HG02588 (cell line): ENCODE results near the gene SPRR1A.
A peak's percentile ranks its signal among the peaks of the same experiment; 100 is the strongest.

Source experiments
- ATAC-seq: cut with Tn5 transposase; IDR thresholded peaks from one replicate; pipeline ENCODE4 v1.9.1; 2021; ENCODE audit warnings: mild to moderate bottlenecking, moderate library complexity; ENCODE audit not compliant: unreplicated experiment

The SPRR1A gene, protein sequence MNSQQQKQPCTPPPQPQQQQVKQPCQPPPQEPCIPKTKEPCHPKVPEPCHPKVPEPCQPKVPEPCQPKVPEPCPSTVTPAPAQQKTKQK

DNA sequence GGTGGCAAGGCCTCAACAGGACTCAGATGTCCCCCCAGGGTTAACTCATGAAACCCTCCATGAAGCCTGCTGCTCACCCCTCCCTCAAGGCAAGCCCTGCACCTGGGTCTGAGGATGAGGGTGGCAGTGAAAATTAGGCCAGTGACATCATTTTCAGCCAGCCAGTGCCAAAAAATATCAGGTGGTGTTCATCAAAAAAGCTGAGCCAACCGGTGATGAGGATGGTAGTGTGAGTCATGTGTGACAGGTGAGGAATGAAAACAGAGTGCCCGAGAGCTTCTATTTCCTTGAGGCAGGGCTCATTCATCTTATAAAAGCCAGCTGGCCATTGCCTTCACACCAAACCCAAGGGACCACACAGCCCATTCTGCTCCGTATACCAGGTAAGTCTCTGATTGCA is at the start of gene SPRR1A:
SPRR1A (plus strand) TSS at position 339 of the 400 bp plus-strand sequence. CDS start 1,150 bp downstream, outside the sequence.
- no peak for ATAC-seq

DNA sequence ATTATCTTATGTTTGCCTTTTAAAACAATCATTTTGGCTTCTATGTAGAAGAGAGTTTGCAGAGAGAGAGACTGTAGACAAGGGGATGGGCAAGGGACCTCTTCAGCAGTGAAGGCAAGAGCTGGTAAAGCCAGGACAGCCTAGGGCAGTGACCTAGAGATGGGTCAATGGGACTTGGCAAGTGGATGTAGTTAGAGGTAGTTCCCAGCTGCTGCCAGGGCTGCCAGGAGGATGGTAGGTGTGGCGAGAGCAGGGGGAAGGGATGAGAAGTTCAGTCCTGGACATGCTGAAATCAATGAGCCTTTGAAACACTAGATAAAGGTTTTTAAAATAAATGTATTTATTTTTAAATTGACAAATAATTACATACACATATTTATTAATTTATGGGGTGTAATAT is 43.3 kb upstream of the SPRR1A start:
- ATAC-seq = no peak

DNA sequence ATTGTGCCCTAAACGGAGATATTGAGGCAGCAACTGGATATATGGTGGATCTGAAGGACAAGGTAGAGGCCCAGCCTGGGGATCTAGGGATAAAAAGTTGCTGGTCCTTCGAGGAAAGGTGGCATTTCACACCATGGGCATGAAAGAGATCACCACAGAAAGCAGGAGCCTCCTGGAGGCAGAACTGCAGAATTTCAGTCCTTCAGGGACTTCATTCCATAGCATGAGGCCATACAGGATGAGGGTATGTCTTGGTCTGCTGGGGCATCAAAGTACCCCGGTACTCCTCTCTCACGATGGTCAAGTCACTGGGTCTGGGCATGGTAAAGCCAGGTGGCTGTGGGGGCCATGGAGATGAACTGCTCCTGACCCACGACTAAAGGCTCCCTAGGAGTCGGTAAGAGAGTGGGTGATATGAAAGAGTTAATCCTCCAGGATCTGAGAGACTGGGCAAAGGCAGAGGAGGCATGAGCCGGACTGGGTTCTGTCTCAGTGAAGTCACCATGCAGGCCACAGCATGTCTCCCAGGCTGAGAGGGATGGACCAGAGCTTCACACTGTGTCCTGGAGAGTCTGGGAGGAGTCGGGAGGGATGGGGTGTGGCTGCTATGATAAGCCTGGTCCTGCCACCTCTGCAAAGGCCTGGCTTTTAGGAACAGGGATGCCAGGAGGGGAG is 42.7 kb upstream of the SPRR1A start:
- ATAC-seq = no peak

DNA sequence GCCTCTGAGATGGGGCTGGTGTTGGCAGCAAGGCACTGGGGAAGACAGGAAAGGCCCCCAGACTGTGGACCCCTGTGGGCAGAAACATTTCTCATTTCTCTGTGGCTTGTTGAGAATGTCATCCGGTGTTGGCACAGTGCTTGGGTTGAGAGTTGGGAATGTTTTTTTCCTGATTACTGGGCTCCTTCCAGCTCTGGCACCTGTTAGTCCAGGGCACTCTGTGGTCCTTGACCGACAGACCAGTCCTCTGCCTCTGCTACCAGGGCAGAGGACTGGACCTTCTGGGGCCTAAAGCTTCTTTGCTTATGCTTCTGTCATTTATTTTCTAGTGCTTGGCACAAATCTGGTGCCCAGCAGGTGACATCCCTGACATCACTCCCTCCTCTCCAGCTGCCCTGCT is 41.7 kb upstream of the SPRR1A start:
- ATAC-seq = no peak

DNA sequence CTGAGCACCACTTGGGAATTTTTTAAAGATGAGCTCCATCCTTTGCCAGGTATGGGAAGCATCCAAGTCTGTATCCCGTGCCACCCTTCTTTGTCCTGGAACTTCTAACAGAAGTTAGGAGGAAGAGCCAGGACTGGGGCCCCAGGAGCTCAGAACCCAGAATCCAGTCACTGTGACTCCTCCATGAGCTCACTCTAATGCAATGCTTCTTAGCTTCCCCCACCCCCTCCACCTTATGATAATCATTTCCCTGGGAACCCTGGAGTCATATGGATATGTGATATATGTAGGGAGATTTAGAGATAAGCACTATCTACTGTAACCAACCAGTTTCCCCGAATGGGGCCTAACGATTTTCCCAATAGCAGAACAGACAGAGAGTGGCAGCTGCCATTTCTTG is 37.6 kb upstream of the SPRR1A start:
- no peak for ATAC-seq

DNA sequence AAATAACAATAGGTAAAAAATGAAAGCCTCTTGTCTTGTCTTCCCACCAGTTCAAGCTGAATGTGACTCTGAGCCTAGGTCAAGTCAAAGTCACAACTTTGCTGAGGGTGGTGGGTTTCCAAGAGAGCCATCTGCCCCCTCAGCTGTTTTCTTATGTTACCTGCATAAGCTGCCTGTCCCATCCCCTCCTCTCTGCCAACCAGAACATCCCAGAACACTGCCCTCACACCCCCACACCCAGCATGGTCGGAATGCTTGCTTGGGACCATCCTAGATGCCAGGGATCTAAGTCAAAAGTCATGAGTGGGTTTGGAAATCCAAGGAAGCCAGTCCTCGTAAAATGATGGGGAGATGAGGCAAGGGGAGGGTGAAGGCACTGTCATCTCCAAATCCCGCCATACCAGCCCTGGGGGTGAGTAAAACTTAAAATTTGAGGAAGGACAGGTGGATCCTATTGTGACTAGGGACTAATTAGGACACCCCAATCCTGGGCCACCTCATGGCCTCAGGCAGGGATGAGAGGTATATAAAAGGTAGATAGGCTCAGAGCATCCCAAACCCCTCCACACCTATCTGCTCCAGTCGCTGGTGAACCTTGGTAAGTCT is 37.1 kb upstream of the SPRR1A start, which contains the start of gene SPRR5:
SPRR5 (plus strand) TSS at position 556 of the 606 bp plus-strand sequence. CDS start 1,349 bp downstream, outside the sequence.
- ATAC-seq = no peak

DNA sequence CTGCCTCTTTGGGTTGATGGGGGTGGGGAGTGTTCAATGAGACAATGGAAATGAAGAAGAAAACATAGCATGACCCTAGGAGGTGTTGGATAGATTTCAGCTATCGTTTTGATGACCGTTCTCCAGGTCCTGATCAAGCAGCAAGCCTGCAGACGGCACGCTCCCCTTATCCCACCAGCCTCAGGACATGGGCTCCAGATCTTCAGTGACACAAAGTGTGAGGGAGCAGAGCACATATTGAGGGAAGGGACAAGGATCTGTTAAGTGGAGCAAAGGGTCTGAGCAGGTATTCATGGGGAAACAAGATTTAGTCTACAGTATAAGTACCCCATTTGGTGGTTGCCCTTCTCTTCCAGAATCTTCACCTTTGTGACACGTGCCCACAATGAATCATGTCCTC is 32.2 kb upstream of the SPRR1A start:
- ATAC-seq = no peak

DNA sequence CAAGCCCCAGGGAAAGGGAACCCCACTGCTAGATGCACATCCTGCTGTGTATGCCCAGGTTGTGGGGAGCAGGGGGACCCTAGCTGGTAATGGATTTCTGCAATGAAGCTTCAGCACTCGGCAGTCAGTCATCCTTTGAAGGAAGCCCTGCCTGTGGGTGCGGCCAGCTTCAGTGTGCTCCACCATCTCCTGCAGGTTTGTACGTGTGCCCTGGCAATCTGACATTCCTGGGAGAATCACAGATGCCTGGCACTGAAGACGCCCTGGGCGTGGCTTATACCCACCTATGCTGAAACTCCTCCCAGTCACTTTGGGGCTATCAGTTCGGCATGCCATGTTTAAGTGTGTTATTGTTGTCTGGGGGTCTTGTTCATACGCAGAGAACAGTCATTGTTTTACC is 30.1 kb upstream of the SPRR1A start:
- no peak for ATAC-seq

DNA sequence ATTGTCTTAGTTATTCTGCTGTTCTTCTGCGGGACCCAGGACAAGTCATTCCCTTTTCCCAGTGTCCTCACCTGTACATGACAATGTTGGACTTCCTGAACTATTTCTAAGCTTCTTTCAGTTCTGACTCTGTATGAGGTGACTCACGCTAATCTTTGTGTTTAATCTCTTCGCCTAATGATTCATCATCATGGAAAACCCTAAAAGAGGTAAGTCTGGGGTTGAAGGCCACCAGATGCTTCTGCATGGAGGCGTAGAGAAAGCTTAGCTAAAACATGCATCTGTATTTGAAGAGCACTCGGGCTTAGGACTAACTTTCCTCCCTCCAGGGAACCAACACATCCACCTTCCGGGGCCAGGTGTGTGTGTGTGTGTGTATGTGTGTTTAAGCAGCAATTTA is 29.4 kb upstream of the SPRR1A start:
- ATAC-seq = no peak

DNA sequence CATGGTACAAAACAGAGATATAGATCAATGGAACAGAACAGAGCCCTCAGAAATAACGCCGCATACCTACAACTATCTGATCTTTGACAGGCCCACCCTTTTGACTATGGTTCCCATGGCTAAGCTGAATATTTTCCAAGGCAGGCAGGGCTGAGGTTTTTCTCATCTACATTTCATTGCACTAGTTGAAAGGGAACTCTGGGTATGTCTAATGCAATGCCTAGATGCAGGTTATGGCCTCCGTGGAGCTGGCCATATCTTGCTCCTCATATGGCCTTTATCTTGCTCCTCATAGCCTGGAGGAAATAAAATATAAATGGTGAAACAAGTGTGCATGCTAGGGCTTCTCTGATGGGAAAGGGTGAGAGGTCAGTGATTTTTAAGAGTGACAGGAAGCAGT is 26.3 kb upstream of the SPRR1A start:
- no peak for ATAC-seq

DNA sequence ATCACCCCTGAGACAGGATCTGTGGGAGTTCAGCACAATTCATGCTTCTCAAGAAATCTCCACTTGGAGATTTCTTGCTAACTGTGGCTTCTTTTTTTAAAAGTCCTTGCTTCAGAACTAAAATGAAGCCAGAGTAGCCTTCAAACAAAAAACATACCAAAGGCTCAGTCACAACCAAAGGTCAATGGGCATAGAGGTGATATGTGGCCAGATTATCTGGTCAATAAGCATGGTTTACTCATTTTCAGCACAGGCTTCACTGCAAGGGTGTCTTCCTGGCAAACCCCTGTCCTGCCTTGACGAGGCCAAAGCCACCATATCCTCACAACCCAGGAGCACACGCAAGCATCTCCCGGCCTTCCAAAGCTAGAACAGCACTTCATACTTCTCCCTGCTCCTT is 24.6 kb upstream of the SPRR1A start:
- no peak for ATAC-seq

DNA sequence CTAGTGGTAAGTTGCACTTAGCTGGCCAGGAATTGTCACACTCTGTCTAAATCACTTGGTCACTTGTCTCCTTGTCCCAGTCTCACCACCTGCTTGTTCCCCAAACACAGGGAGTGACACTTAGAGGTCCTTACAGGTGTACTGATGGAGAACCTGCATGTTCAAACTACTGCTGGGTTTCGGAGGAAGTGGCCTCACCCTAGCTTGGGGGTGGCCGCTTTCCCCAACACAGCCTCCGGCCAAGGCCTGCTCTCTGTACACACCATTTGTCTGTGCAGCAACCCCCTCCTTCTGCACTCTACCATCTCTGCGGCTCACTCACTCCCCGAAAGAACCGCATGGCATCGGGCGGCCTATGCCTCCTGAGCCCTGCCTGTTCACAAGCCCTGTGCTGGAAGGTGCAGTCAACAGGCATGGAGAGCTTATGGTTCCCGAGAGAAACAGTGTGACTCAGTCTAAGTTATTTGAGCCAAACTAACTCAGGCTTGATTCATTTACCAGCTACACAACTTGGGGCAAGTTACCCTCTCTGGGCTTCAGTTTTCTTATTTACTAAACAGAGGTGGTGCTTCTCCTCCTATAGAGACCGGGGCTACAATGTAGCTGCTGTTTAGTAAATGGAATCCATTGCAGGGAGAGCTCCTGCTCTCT is 24.0 kb upstream of the SPRR1A start:
- ATAC-seq = no peak

DNA sequence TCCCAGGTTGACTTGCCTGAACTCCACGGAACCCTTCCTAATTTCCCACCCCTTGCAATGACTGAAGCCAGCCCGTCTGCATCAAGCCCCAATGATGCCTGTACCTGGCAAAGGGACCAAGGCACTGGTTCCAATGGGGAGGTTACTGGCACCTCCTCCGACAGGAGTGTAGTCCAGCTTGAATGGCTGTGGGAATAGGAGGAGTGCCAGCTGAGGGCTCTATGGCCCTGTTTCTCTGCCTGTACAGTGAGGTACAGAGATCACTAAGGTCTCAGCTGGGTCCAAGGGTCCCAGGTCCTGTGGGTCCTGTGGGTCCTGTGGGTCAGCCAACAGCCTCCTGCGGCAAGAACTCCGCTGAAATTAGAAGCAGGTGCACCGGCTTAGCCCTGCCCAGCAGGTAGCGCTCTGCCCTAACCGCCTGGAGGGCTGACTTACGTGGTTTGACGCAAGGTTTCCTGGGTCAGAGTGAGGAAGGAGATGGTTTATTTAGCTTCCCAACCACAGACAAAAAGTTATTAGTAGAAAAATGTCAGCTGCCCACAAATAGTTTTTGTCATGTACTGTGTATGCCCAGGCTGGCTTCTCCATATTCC is 23.3 kb upstream of the SPRR1A start:
- ATAC-seq = no peak

DNA sequence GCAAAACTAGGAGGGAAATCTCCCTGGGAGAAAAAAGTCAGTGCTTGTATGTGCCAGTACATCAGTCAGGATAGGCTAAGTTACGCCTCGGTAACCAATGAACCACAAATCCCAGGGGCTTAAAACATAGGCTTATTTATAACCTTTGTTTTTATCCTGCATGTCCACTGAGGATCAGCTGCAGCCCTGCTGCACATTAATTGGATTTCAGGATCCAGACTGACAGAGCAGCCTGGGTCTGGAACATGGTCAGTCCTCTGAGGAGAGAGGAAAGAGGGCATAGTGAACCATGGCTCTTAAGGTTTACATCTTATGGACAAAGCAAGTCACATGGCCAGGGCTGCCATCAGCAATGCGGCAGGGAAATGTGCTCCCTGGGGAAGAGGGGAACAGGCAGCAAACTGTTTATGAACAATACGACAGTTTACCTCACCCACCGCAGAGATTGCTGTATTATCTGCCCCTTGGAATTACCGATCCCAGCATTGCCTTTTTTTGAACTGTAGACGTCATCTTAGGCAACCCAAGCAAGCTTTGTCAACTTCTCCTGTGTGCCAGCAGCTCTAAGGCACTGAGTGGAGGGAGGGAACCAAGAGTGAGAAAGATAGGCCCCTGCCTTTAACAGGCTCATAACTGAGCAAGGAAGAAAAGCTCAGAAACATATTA is 22.5 kb upstream of the SPRR1A start:
- no peak for ATAC-seq

DNA sequence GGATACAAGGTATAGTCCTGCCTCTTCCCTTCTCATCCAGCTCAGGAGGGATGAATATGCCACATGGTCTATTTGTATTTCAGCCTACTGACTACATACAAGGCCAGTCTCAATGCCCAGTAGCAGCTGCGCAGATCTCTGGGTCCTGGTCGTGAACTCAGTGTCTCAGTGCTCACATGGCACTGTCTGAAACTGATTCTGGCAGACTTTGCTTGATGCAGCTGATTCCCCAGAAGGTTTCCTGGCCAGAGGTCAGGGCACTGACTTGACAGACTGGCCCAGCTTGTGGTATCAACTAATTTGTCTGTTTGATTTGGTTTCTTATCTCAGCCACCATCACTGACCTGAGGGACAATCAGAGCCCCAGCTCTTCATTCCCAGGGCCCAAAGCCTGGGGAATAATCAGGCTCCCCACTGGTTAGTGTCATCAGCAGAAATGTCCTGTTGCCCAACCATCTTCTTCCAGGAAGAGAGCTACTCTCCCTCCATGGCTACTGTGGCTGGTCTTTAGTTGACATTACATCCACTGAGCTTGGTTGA is 20.9 kb upstream of the SPRR1A start:
- ATAC-seq = no peak

DNA sequence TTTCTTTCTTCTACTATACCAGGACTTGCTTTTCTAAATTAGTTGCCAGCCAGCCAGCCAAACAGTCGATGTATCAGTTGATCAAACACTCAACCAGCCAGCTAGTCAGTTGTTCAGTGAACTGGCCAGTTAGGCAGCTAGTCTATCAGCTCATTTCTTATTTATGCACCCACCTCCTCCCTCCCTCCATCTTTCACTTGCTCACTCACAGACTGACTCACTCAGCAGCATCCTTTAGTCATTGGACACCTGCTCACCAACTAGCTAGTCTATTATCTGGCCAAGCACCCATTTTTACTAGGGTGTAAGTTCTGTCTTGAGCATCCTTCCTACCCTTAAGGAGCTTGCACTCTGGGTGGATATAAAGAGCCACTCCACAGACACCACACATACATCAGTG is 19.3 kb upstream of the SPRR1A start:
- ATAC-seq = no peak

DNA sequence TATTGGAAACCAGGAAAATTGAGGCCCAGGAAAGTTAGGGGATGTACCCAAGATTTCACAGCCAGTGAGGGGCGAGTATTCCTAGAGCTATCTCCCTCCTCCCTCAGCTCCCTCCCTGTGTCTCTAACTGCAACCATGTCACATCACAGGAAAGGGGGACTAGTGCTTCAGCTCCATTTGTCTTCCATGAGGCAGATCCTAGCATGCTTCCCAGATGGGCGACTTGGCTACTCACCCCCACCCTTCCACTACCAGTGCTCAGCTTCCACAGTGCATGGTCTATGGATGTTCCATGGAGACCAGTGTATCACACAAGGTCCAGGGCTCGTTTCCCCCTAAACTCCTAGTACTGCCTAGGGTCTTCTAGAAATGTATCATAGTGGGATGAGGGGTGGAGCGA is 18.0 kb upstream of the SPRR1A start:
- ATAC-seq = no peak

DNA sequence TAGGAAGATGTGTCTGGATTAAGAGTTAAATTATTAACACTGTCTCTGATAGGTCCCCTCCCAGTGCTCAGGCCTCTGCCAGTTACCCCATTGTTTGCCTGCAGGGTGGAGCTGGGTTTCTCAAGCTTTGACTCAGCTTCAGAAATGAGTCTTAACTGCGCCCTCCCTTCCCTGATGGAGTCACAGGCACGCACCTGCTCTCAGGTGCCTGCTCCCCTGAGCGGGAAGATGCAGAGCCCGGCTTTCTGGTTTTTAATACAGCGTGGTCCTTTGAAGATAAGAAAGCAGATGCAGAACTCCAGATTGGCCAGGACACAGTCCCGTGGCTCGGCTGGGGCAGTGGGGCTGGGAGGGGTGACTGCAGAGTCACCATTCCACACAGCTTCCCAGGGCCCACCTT is 16.7 kb upstream of the SPRR1A start:
- no peak for ATAC-seq

DNA sequence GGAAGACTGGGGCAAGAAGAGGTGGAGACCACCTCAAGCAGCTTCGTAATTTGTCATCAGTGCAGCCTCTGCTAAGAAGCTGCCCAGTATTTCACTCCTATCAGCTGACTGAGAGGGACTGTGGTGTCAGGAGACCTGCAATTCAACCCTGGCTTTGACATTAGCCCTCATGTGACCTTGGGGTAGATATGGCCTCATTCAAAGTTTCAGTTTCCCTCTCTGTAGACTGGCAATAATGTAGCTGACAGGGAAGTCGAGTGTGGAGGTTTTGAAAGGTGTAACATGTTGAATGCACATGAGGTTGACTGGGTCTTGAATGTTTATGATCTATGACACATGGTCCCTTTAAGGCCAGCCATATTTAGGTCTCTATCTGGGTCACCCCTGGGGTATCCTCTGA is 15.6 kb upstream of the SPRR1A start:
- ATAC-seq = peak; percentile 82

DNA sequence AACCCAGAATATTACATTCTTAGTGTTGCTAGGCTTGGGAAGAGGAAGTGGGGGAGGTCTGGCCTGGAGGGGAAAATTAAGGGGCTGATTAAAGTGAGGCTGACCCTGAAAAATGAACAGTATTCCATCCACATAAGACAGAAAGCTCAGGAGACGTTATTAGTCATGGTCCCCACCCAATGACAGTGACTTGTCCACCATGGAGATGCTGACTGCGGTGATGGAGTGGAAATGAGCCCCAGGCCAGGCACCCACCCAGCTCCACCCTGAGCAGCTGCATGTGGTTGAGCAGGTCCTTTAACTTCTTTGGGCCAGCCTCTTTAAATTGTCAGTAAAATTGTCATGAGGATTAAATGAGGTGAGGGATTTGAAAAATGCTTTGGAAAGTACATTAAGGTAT is 14.8 kb upstream of the SPRR1A start:
- ATAC-seq = no peak

DNA sequence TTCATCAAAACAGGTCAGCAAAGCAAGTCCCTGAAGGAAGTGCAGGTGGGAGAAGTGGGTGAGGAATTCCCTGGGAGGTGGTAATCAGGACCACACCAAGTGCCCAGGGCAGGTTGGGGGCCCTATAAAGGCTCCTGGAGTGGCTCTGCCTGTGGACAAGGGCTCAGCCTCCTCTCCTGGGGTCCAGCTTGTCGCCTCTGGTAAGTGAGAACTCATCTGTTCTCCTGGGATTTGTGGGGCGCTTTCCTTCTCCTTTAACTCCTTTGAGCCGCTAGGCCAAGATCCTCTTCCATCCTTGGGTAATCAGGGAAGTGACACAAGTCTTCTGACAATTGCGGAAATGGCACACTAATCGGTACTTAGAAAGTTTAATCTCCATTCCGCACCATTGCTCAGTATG is 13.4 kb upstream of the SPRR1A start, which contains the start of gene SPRR4:
SPRR4 (plus strand) TSS at position 154 of the 400 bp plus-strand sequence. CDS start 1,243 bp downstream, outside the sequence.
- ATAC-seq = no peak
